Stimulated activated CD8-positive, alpha-beta memory T cell treated with anti-CD3 and anti-CD28 coated beads, Interleukin-7, amount 100 ng/mL, for 48 hours (primary cell): Measurements from ENCODE around the gene KRT31.
"Not testable (repeated sequence)": the region's sequence is repeated elsewhere in the genome, so short reads cannot be mapped to it uniquely, and the experiment has no call there.

Source experiments
- DNase-seq, 2 donors: peaks; one replicate each; pipeline ENCODE4 v3.0.0-alpha.2; 2020; ENCODE audit warnings: low read depth in 1 of 2; ENCODE audit errors: extremely low read depth in 1 of 2

KRT31 gene

DNA sequence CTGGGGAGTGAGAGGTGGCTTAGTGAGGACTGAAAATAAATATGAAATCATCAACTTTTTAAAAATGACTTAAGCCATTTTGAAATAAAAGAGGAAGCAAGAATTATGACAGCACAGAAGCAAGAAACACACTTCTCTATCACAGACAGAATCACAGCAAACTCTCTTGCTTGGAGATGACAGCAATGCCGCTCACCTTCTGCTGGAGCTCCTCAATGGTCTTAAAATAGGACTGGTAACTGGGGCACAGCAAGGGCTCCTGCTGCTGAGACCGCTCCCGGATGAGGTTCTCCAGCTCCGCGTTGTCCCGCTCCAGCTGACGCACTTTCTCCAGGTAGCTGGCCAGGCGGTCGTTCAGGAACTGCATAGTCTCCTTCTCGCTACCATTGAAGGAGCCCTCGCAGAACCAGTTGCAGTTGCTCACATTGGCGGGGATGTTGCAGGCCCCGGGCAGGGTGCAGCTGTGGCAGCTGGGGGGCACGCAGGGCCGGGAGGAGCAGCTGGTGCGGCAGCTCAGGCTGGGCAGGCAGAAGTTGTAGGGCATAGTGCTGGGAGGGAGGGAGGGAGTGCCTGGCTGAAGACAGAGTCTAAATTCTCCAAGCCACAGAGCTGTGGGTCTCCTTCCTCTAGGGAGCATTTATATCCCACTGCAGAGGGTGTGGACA, at the start of gene KRT31:
Gene KRT31 (minus strand): TSS at position 613 of the 665 bp plus-strand sequence. CDS start 69 bp downstream, at position 544.
- DNase-seq = no peak

DNA sequence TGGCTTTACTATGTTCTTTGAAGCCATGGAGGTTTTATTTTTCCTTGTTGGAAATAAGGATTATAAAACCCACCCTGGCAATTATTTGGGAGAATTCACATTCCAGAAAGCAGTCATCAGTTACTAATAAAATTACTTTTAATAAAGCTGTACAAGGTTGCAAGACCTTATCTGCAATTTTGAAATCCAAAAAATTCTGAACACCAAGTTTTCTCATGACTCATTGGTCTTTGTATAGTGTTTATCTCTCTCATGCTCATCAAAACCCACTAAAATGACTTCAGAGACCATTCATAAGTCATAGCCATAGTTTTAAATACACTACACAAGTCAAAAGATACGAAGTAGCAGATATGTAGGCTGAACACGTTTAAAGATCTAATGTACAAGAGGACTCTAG, 49.4 kb upstream of the KRT31 start:
- DNase-seq = no peak

GRCh38 chr17:41444640-41445039, 47.2 kb upstream of the KRT31 start:
- DNase-seq = no peak

- DNase-seq = no peak
These were observed 46.8 kb upstream of the KRT31 start for GRCh38 chr17:41444186-41444585.

DNA sequence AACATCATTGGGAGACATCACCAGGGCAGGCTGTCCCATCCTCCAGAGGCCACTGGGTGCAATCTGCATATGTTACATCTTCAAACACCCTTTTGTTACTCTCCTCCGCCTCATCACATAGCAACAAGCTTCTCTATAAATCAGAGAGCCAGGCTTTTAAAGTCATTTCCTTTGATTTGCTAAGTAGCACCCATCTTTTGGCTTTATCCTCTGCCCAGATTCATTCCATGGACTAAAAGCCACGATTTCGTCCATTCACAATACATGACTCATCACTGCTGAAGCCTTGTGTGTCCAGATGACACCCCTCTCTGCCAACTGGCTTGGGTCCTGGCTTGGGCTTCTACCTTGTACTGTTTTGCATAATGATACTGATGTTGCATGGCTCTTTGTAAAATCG, 45.3 kb upstream of the KRT31 start:
- no peak for DNase-seq

GRCh38 chr17:41440531-41441033, 43.2 kb upstream of the KRT31 start, which contains the start of gene KRT38:
KRT38 (minus strand) TSS chr17:41440983; CDS start chr17:41440921, 62 bp downstream.
- no peak for DNase-seq

DNA sequence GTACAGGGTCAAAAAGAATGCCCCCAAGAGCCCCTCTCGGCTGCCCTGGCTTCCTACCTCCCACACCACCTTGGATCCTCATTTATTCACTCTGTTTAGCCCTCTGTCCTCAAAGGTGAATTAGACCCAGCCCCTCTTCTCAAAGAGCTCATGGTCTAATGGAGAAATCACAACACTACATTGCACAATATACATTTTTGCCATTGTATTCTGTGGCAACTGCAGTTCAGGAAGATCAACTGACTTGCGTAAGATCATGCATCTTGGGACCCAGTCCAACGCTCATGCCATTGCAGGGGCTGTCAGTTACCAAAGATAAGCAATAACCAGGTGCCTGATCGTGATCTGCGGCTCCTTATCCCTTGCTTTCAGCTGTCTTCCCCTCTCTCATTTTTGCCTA, 42.0 kb upstream of the KRT31 start:
- no peak for DNase-seq

- DNase-seq = no peak
These were observed 40.4 kb upstream of the KRT31 start for GRCh38 chr17:41437769-41438168.

DNA sequence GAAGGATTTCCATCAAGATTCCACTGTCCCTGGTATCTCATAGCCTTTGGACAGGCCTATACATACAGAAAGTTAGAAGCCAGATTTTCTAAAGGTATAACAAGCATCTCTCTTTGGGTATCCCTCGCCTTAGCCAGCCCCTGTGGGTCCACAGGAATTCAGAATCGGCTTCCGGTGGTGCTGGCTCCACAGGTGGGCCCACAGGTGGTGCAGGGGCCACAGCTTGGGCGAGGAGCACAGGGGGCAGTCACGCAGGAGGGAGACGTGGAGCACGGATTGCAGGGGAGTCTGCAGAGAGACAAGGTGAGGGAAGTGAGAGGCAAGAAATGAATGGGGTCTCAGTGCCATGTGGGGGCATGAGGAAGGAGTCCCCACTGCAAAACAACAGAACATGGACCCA, 39.8 kb upstream of the KRT31 start:
- DNase-seq = no peak

GRCh38 chr17:41434415-41434814, 37.0 kb upstream of the KRT31 start:
- no peak for DNase-seq

DNA sequence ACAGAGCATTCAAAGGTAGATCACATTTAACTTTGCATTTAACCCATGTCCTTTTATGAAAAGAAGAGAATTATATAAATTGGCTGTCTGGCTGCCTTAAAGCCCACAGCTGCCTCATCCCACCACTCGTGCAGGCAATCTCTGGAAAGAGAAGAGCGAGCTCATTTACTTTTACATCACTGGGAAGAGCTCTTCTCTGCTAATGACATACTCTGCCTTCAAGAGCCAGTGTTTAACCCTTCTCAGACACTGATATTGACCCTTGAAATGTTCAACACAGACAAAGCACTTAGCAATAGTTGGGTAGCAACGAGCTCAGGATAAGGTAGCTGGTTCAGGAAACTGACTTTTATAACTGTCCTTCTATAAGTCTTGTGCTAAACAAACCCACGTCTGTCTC, 36.6 kb upstream of the KRT31 start:
- DNase-seq = no peak

GRCh38 chr17:41433586-41433985, 36.2 kb upstream of the KRT31 start:
- no peak for DNase-seq

DNA sequence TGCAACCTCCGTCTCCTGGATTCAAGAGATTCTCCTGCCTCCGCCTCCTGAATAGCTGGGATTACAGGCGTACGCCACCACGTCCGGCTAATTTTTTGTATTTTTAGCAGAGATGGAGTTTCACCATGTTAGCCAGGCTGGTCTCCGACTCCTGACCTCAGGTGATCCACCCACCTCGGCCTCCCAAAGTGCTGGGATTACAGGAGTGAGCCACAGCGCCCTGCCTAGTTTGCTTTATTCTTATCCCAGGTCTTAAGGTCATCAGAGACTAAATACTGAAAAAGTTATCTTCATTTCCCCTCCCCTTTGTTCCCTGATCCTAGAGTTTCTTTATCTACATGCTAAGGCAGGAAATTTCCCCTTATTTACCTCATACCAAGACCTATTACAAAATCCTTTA, 33.0 kb upstream of the KRT31 start:
- DNase-seq = not testable (repeated sequence)

- no peak for DNase-seq
These were observed 32.3 kb upstream of the KRT31 start for GRCh38 chr17:41429667-41430066.

DNA sequence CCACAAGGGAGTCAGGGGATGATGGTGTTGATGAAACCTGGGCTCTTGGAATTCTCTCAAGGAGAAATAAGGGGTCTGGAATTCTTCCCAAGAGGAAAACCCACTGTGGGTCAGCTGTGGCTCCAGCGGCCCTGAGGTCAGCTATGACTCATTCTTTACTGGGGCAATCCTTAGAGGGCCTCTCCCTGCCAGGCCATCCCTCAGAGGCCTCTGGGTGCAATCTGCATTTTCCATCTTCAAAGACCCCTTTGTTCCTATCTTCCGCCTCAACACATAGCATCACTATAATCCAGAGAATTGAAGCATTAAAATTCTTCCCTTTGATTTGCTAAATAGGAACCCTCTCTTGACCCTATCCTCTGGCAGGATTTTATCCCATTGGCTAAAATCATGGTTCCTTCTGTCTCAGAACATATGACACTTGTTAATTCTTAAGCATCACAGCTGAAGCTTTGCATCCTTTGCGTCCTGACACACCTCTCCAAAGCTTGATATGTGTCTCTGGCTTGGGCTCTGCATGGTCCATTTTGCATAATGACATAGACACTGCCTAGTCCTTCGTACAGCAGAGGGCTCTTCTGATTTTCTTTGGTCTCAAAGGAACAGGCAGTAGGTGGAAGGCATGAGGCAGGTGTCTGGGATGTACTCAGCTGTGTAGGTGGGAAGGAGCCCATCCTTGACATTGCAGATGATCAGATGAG, 31.3 kb upstream of the KRT31 start:
- no peak for DNase-seq

DNA sequence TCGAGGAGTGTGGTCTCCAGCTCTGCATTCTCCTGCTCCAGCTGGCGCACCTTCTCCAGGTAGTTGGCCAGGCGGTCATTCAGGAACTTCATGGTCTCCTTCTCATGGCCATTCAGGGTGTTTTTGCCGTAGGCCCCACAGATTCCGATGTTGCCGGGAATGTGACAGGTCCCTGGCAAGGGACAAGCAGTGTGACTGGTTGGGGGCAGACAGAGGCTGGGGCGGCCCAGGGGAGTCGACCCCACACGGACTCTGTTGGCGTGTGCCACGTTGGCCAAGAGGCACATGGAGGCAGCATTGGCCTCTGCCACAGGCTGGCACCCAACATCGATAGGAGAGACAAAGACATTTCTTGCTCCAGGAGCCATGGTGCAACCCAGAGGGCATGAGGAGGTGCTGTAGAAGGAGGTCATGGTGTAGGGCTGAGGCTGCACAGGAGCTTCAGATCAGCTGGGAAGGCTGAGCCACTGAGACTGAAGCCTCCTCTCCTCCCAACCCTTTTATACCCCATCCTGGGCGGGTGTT, 26.8 kb upstream of the KRT31 start, which contains the start of gene KRT37:
Gene KRT37 (minus strand): TSS at position 475 of the 525 bp plus-strand sequence. CDS start 62 bp downstream, at position 413.
- DNase-seq = no peak

DNA sequence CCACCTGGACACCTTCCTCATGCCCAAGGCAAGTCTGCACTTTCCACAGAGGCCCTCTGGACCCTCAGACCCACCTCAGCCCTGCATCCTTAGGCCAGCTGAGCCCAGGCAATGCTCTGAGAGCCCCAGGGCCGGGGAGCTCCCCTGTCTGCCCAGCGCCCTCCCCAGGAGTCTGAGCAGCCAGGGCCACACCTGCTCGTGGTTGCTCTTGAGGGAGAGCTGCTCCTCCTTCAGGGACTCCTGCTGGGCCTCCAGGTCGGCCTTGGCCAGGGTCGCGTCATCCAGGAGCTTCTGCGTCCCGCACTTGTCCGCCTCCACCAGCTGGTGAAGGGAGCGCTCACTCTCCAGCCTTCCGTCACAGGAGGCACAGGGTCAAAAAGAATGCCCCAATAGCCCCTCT, 25.2 kb upstream of the KRT31 start:
- DNase-seq = not testable (repeated sequence)

GRCh38 chr17:41421617-41422016, 24.2 kb upstream of the KRT31 start:
- no peak for DNase-seq

DNA sequence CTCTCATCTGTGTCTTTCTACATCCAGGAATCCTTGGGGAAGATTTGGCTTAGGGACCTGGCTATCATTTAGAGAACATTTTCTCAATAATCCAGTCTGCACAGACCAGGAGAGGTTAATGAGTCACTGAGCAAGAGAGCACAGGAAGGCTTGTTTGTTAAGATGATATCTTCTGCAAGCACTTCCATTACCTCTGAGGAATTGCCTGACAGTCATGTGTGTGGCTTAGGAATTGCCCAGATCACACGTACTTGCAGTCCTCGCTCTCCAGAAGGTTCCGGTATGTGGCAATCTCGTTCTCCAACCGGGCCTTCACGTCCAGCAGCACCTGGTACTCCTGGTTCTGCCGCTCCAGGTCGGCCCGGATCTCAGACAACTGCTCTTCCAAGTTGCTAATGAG, 23.7 kb upstream of the KRT31 start:
- DNase-seq = no peak

- no peak for DNase-seq
These were observed 22.7 kb upstream of the KRT31 start for GRCh38 chr17:41420134-41420533.

- DNase-seq = no peak
These were observed 22.3 kb upstream of the KRT31 start for GRCh38 chr17:41419716-41420115.
